GM12801 (cell line): Measurements from ENCODE around the gene MYCN.

Source experiments
- TF ChIP-seq, protein P1 (sequence below): IDR thresholded peaks from one replicate; pipeline ENCODE4 v1.5.1; 2011; ENCODE audit warnings: control low read depth; ENCODE audit not compliant: insufficient read length; ENCODE audit errors: extremely low read depth

MYCN gene

DNA sequence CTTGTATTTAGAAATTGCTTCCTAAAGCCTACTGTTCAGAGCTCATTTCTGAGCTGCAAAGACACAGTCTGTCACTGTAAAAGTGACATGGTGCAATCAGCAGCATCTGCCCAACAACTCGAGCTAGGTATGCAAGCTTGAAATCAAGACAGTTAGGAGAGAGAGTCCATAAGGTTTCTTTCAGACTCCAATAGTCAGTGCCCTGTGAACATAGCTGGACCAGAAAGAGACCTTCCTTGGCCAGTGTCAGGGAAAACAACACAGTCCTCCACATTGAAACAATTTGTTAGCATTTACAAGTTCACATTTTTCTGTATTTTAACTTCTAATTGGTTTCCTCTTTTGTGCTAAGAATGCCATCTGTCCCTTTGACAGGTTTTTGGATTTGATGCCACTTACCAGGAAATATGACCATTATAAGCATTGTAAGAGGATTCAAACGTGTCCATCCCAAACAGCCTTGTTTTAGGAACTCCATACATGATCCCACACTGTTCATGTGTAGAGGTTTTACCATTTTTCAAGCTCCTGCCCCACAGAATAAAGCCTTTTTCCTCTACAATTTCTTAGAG is 8.9 kb upstream of the MYCN start:
- TF ChIP-seq, protein P1, sequence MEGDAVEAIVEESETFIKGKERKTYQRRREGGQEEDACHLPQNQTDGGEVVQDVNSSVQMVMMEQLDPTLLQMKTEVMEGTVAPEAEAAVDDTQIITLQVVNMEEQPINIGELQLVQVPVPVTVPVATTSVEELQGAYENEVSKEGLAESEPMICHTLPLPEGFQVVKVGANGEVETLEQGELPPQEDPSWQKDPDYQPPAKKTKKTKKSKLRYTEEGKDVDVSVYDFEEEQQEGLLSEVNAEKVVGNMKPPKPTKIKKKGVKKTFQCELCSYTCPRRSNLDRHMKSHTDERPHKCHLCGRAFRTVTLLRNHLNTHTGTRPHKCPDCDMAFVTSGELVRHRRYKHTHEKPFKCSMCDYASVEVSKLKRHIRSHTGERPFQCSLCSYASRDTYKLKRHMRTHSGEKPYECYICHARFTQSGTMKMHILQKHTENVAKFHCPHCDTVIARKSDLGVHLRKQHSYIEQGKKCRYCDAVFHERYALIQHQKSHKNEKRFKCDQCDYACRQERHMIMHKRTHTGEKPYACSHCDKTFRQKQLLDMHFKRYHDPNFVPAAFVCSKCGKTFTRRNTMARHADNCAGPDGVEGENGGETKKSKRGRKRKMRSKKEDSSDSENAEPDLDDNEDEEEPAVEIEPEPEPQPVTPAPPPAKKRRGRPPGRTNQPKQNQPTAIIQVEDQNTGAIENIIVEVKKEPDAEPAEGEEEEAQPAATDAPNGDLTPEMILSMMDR, result no peak

DNA sequence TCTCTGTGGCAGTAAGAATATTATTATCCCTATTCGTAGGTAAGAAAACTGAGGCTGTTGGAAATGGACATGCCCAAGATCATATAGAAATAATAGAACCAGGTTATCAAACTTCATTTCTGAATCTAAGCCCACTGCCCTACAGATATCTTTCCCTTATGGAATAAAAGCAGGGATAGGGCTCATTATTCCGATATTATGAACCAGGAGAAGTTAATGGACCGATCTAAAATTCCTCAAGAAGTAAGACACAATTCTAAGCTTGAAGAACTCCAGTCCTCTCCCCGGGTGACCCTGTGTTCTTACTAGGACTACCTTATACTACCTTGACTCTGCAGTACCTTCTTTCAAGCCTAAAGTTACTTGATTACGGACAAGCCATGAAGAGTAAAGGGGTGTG is 8.4 kb upstream of the MYCN start:
- TF ChIP-seq, protein P1, result no peak

DNA sequence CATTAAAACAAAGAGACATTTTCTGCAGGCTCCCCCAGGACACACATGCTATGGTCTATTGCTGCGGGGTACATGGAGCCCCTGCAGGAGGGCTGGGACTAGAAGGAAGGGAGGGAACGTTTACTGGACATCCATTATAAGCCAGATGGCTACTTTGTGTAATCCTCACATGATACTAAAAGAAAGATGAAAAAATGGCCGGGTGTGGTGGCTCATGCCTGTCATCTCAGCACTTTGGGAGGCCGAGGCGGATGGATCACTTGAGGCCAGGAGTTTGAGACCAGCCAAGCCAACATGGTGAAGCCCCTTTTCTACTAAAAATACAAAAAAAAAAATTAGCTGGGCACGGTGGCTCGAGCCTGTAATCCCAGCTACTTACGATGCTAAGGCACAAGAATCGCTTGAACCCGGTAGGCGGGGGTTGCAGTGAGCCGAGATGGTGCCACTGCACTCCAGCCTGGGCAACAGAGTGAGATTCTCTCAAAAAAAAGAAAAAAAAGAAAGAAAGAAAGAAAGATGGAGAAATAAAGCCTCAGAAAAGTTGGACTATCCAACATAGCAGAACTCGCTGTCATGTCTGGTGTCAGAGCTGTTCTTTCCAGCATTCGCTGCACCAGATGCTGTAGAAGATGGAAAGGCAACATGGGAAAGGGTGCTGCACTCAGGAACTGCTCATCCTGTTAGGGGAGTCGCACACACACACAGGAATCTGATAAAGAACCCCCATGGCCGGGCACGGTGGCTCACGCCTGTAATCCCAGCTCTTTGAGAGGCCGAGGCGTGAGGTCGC is 7.8 kb upstream of the MYCN start:
- TF ChIP-seq, protein P1, result no peak

DNA sequence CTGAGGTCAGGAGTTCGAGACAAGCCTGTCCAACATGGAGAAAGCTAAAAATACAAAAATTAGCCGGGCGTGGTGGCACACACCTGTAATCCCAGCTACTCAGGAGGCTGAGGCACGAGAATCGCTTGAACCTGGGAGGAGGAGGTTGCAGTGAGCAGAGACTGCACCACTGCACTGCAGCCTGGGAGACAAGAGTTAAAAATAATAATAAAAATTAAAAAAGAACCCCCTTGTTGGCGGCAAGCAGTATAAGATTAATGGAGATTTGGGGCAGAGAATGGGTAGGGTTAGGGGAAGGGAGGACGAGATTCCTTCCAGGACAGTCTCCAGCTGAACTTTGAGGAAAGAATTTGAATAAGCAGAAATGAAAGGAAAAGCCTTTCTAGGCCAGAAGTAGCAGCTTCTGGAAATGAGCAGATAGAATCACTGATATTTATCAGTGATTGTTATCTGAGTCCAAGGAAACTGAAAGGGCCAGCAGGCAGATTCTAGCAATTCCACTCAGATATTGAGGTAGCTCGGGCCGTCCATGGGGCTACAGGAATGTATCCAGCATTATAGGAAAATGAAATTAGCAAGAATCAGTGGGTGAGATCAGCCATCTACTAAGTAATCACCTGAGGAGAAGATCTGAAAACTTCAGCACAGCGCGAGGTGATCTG is 7.0 kb upstream of the MYCN start:
- TF ChIP-seq, protein P1, result no peak

DNA sequence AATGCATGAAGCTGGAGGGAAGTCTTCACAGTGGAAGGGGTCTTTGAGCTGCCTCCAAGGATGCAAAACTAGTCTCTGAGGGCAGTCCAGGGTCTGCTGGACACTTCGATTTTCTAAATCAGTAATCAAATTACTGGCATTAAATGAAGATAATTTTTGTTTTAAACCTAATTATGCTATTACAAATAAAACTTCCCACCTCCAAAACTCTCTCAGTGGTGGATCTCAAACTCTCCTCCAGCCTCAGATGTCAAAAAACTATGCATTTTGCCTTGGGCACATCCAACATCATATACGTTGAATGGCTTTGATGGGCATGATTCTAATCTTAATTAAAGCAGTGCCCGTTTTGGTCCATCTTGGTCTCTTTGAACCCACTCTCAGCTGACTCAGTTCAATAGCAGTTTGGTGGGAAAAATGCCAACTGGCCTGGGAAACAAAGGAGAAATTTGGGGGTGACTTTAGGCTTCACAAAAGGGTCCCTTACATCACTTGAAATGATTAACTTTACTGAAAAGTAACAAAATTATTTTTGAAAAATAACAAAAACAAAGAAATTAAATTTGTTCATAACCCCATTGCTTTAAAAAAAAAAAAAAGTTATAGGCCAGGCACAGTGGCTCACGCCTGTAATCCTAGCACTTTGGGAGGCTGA is 5.9 kb upstream of the MYCN start:
- TF ChIP-seq, protein P1, result no peak

DNA sequence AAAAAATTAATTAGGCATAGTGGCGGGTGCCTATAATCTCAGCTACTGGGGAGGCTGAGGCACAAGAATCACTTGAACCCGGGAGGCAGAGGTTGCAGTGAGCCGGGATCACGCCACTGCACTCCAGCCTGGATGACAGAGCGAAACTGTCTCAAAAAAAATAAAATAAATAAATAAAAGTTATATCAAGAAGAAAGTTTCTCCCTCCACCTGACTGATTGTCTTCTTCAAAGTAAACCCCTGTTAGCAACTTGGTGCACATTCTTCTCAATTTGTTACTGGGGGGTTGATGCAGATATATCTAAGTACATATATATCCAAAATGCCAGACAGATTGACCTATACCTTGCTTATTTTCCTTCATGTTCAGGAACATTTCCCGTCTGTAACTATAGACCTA is 5.2 kb upstream of the MYCN start:
- TF ChIP-seq, protein P1, result no peak

DNA sequence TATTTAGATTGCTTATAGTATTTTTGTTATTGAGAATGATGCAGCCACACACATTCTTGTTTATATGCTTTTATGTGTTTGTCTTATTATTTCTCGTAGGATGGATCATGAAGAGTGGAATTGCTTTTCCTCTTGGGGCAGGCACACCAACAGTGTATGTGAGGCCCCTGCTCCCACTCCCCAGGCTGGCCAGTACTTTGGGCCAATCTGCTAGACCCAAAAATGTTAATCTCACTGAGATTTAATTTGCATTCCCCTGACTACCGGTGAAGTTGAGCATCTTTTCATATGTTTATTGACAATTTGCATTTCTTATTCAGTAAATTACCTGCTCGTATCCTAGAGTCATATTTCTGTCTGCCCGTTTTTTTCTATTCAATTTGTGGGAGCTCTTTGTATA is 4.7 kb upstream of the MYCN start:
- TF ChIP-seq, protein P1, result no peak
